Spinal cord (tissue), 10 donors: ENCODE measurements around the gene ACTR1B. TPM values are rescaled to one million over a fixed set of nuclear protein-coding genes. Genes with fewer than 3 reads are reported as not detected.

Experiments
- DNase-seq, 6 donors: peaks; one replicate each; pipeline versions ENCODE4 v3.0.0 to v3.0.0-alpha.2; 2013 to 2015; ENCODE audit warnings: low spot score in 6 of 6, low read depth in 4 of 6
- H3K27ac ChIP-seq: one replicate; pipeline ENCODE4 v1.5.1; 2013; ENCODE audit warnings: low read depth, low read length, control low read depth
- H3K27me3 ChIP-seq: one replicate; pipeline ENCODE4 v1.6.1; 2013; ENCODE audit warnings: low read length; ENCODE audit not compliant: control insufficient read depth, insufficient read depth
- H3K36me3 ChIP-seq: one replicate; pipeline ENCODE4 v1.6.1; 2013; ENCODE audit warnings: low read length; ENCODE audit not compliant: control insufficient read depth, insufficient read depth
- H3K4me1 ChIP-seq: one replicate; pipeline ENCODE4 v1.6.1; 2013; ENCODE audit warnings: low read length; ENCODE audit not compliant: control insufficient read depth, insufficient read depth
- H3K4me3 ChIP-seq: one replicate; pipeline ENCODE4 v1.5.1; 2013; ENCODE audit warnings: low read depth, low read length, control low read depth
- H3K9me3 ChIP-seq: one replicate; pipeline ENCODE4 v1.6.1; 2013; ENCODE audit warnings: low read length; ENCODE audit not compliant: control insufficient read depth, insufficient read depth
- WGBS: methylation state at CpG from one replicate; pipeline ENCODE4 v1.1.5; 2013; ENCODE audit warnings: missing lambda C conversion rate; ENCODE audit not compliant: insufficient coverage; 5-methylcytosine and 5-hydroxymethylcytosine counted together
- polyA plus RNA-seq, 2 donors: library from polyadenylated mRNA; unstranded; fragments of 120-200 nt; gene quantifications; one replicate each; pipeline ENCODE4 v1.2.1, GENCODE V29; 2013; ENCODE audit not compliant: insufficient read length in 2 of 2
- total RNA-seq, 2 donors: library from RNA; depleted of rRNA in 1 of 2; stranded (reverse); fragments of 120-200 nt in 1 of 2; fragments of >200 nt in 1 of 2; gene quantifications; one replicate each; pipeline versions ENCODE4 v1.2.3 to v1.2.4, GENCODE V29; 2013 to 2014
- donor health status: healthy.

The ACTR1B gene
- total and polyA plus RNA-seq, 4 donors: 44.0 to 77.3 (median 63.8) TPM

GRCh38 chr2:97704989-97705388 lies 41.1 kb upstream of the ACTR1B start:
- no peak overlapping the region for H3K4me3 ChIP-seq
- DNase-seq: no peak
- 92% methylated on average over 2 of the region's 5 CpGs for WGBS

GRCh38 chr2:97703741-97704140 lies 39.9 kb upstream of the ACTR1B start:
- no peaks in the 10 kb centered on the region for H3K4me1 ChIP-seq
- H3K9me3 ChIP-seq: no peaks in the 10 kb centered on the region
- no peak for DNase-seq
- no peak overlapping the region for H3K4me3 ChIP-seq
- no peak overlapping the region for H3K27ac ChIP-seq
- H3K27me3 ChIP-seq: no peaks in the 10 kb centered on the region
- WGBS: no CpG with 5 or more reads among the region's 3 CpGs
- H3K36me3 ChIP-seq: no peaks in the 10 kb centered on the region

More at GRCh38 chr2:97704989-97705388, 41.1 kb upstream of the ACTR1B start:
- Histone ChIP-seq H3K36me3 (no peaks in the 10 kb centered on the region), H3K27me3 (no peaks in the 10 kb centered on the region), H3K4me1 (no peaks in the 10 kb centered on the region), H3K27ac (no peak overlapping the region), H3K9me3 (no peaks in the 10 kb centered on the region)

GRCh38 chr2:97702731-97703470 lies 39.1 kb upstream of the ACTR1B start:
- H3K4me1 ChIP-seq: no peaks in the 10 kb centered on the region
- H3K9me3 ChIP-seq: no peaks in the 10 kb centered on the region
- H3K4me3 ChIP-seq: no peak overlapping the region
- DNase-seq: peak in 1 of 6 donors; percentile 10
- H3K27ac ChIP-seq: no peak overlapping the region
- H3K27me3 ChIP-seq: no peaks in the 10 kb centered on the region
- no peaks in the 10 kb centered on the region for H3K36me3 ChIP-seq
- 66% methylated on average over 9 of the region's 19 CpGs for WGBS

GRCh38 chr2:97701851-97702465 lies 38.1 kb upstream of the ACTR1B start:
- H3K27ac ChIP-seq: no peak overlapping the region
- H3K27me3 ChIP-seq: no peaks in the 10 kb centered on the region
- no peak overlapping the region for H3K4me3 ChIP-seq
- H3K9me3 ChIP-seq: no peaks in the 10 kb centered on the region
- WGBS: 69% methylated on average over 4 of the region's 6 CpGs
- DNase-seq: no peak
- H3K36me3 ChIP-seq: no peaks in the 10 kb centered on the region
- H3K4me1 ChIP-seq: no peaks in the 10 kb centered on the region

GRCh38 chr2:97701186-97701585 lies 37.3 kb upstream of the ACTR1B start:
- Histone ChIP-seq H3K27ac (no peak overlapping the region), H3K36me3 (no peaks in the 10 kb centered on the region), H3K9me3 (no peaks in the 10 kb centered on the region), H3K27me3 (no peaks in the 10 kb centered on the region), H3K4me1 (no peaks in the 10 kb centered on the region), H3K4me3 (no peak overlapping the region)
- 93% methylated on average over 13 of the region's 13 CpGs for WGBS
- no peak for DNase-seq

- WGBS: 63% methylated on average over 8 of the region's 11 CpGs
- Histone ChIP-seq H3K4me3 (no peak overlapping the region), H3K4me1 (no peaks in the 10 kb centered on the region), H3K27ac (no peak overlapping the region), H3K27me3 (no peaks in the 10 kb centered on the region), H3K36me3 (no peaks in the 10 kb centered on the region), H3K9me3 (no peaks in the 10 kb centered on the region)
- peak; percentile 29 to 91 (median 45) for DNase-seq
These were observed 36.1 kb upstream of the ACTR1B start for GRCh38 chr2:97699765-97700444.

- Histone ChIP-seq H3K4me1 (no peaks in the 10 kb centered on the region), H3K27ac (no peak overlapping the region), H3K36me3 (no peaks in the 10 kb centered on the region), H3K4me3 (no peak overlapping the region), H3K9me3 (no peaks in the 10 kb centered on the region), H3K27me3 (no peaks in the 10 kb centered on the region)
- DNase-seq: no peak
- 100% methylated on average over 1 of the region's 4 CpGs for WGBS
These were observed 34.7 kb upstream of the ACTR1B start for GRCh38 chr2:97698530-97698929.

- H3K27me3 ChIP-seq: no peaks in the 10 kb centered on the region
- 30% methylated on average over 9 of the region's 14 CpGs for WGBS
- H3K36me3 ChIP-seq: no peaks in the 10 kb centered on the region
- no peaks in the 10 kb centered on the region for H3K9me3 ChIP-seq
- no peak overlapping the region for H3K4me3 ChIP-seq
- no peak overlapping the region for H3K27ac ChIP-seq
- peak; percentile 50 to 95 (median 70) for DNase-seq
- no peaks in the 10 kb centered on the region for H3K4me1 ChIP-seq
These were observed 33.7 kb upstream of the ACTR1B start for GRCh38 chr2:97697252-97698235.

GRCh38 chr2:97695744-97696143 lies 31.9 kb upstream of the ACTR1B start:
- no peak for DNase-seq
- Histone ChIP-seq H3K27ac (no peak overlapping the region), H3K4me3 (no peak overlapping the region), H3K36me3 (no peaks in the 10 kb centered on the region), H3K9me3 (no peaks in the 10 kb centered on the region), H3K4me1 (no peaks in the 10 kb centered on the region), H3K27me3 (no peaks in the 10 kb centered on the region)
- 94% methylated on average over 4 of the region's 5 CpGs for WGBS
